DMS153 (cell line): ENCODE results near the gene AGBL4.

Experiments
- DNase-seq: peaks from one replicate; lab custom pipeline; 2025; lab: John Stamatoyannopoulos, UW

The AGBL4 gene

GRCh38 chr1:48765335-48765734, 1258.4 kb downstream of the AGBL4 start:
- DNase-seq, result no peak

- no peak for DNase-seq
These were observed 1261.8 kb downstream of the AGBL4 start for GRCh38 chr1:48761986-48762385.

- DNase-seq, result no peak
These were observed 1262.3 kb downstream of the AGBL4 start for GRCh38 chr1:48761411-48761810.

GRCh38 chr1:48760857-48761256, 1262.9 kb downstream of the AGBL4 start:
- no peak for DNase-seq

GRCh38 chr1:48758976-48759375, 1264.8 kb downstream of the AGBL4 start:
- DNase-seq, result no peak

GRCh38 chr1:48757363-48757762, 1266.4 kb downstream of the AGBL4 start:
- DNase-seq, result no peak

GRCh38 chr1:48756683-48757316, 1267.0 kb downstream of the AGBL4 start:
- DNase-seq, result no peak

- no peak for DNase-seq
These were observed 1270.5 kb downstream of the AGBL4 start for GRCh38 chr1:48753293-48753692.

GRCh38 chr1:48750109-48750508, 1273.6 kb downstream of the AGBL4 start:
- no peak for DNase-seq

GRCh38 chr1:48749068-48749467, 1274.7 kb downstream of the AGBL4 start:
- DNase-seq, result no peak

- DNase-seq, result no peak
These were observed 1276.8 kb downstream of the AGBL4 start for GRCh38 chr1:48746906-48747305.

GRCh38 chr1:48744032-48744431, 1279.7 kb downstream of the AGBL4 start:
- DNase-seq, result peak; percentile 6

GRCh38 chr1:48743480-48743879, 1280.3 kb downstream of the AGBL4 start:
- no peak for DNase-seq

- DNase-seq, result peak; percentile 26
These were observed 1282.4 kb downstream of the AGBL4 start for GRCh38 chr1:48741380-48741779.

GRCh38 chr1:48740621-48741020, 1283.1 kb downstream of the AGBL4 start:
- no peak for DNase-seq

- DNase-seq, result no peak
These were observed 1284.7 kb downstream of the AGBL4 start for GRCh38 chr1:48739091-48739490.

- DNase-seq, result no peak
These were observed 1285.4 kb downstream of the AGBL4 start for GRCh38 chr1:48738356-48738755.

GRCh38 chr1:48735796-48736195, 1288.0 kb downstream of the AGBL4 start:
- DNase-seq, result no peak

- no peak for DNase-seq
These were observed 1293.4 kb downstream of the AGBL4 start for GRCh38 chr1:48730164-48730910.

- no peak for DNase-seq
These were observed 1295.2 kb downstream of the AGBL4 start for GRCh38 chr1:48728584-48728983.

- DNase-seq, result no peak
These were observed 1297.1 kb downstream of the AGBL4 start for GRCh38 chr1:48726557-48727215.

- no peak for DNase-seq
These were observed 1297.6 kb downstream of the AGBL4 start for GRCh38 chr1:48726139-48726538.

GRCh38 chr1:48725341-48726046, 1298.3 kb downstream of the AGBL4 start:
- no peak for DNase-seq
